Cerebellar nuclear complex (tissue), 1 donor: ENCODE results near the gene DNAJB11.

Experiments used
- DNase-seq, 2 experiments: peaks; one replicate each; lab custom pipeline; 2025; lab: John Stamatoyannopoulos, UW

Gene DNAJB11

DNA sequence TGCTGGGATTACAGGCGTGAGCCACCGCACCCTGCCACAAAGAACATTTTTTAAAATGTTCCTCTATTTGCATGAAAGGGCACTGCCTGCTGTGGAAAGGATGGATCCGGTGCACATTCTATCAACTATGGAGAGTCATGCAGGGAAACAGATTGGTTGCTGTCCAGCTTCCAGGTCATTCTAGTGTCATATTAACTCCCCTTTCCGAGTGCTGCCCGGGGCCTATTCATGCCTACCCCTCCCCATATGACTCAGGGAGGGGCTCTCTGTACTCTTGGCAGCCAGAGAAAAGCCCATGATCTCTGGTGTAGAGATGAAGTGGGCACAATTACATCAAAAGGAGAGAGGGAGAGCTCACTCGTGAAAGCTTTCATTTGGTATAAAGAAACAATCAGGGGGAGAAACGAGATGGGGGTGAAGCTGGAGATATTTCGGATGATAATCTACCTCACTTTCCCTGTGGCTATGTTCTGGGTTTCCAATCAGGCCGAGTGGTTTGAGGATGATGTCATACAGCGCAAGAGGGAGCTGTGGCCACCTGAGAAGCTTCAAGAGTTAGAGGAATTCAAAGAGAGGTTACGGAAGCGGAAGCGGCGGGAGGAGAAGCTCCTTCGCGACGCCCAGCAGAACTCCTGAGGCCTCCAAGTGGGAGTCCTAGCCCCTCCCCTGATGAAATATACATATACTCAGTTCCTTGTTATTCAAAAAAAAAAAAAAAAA, 26.2 kb downstream of the DNAJB11 start:
- no peak for DNase-seq

DNA sequence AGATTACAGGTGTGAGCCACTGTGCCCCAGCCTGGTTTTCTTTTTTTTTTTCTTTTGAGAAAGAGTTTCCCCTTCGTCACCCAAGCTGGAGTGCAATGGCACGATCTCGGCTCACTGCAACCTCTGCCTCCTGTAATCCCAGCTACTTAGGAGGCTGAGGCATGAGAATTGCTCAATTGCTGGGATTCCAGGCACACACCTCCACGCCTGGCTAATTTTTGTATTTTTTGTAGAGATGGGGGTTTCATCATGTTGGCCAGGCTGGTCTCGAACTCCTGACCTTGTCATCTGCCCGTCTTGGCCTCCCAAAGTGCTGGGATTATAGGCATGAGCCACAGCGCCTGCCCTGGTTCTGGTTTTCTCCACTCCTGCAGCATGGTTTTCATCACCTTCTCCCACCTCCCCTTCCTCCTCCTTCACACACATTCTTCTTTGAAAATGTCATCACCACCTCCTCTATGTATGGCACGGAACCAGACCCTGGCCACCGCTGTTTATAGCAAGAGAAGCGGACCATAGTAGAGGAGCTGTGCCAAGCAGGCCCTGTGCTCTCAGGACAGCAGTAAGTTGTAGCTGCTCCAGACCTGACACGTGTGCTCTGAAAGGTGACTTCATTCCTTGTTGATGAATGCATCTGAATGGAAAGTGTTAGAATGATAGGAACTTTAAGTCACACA, 27.7 kb downstream of the DNAJB11 start:
- no peak for DNase-seq

GRCh38 chr3:186598794-186599141, 28.2 kb downstream of the DNAJB11 start:
- DNase-seq: no peak

- no peak for DNase-seq
Measured at GRCh38 chr3:186599142-186599784, 28.7 kb downstream of the DNAJB11 start.

- no peak for DNase-seq
Measured at GRCh38 chr3:186599785-186600166, 29.3 kb downstream of the DNAJB11 start.

DNA sequence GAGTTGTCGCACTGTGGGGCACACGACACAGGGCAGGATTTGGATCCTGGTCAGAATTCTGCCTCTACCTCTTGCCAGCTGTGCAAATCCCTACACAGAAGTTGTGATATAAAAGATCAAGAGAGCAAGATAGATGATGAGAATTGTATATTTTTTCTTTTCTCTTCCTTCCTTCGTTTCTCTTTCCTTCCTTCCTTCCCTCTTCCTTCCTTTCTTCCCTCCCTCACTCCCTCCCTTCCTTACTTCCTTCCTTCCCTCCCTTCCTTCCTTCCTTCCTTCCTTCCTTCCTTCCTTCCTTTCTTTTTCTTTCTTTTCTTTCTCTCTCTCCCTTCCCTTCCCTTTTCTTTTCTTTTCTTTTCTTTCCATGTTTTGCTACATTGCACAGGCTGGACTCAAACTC, 30.4 kb downstream of the DNAJB11 start:
- no peak for DNase-seq

GRCh38 chr3:186603159-186603558, 32.6 kb downstream of the DNAJB11 start:
- no peak for DNase-seq

DNA sequence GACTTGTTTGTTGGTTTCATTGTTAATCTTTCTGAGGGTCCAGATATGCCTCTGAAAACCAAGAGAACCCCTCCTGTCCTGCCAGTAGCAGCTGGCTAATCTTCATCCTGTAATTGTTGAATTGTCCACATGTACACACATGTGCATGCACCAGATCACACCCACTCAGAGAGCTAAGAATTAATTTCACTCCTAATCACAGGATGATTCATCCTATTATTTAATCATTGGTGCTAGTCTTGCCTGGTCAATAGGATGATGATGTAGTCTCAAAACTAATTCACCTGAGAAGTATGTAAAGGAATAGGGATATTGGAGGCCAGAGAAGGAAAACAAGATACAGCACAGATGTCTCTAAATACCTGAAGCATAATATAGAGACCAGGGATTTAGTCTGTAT, 34.6 kb downstream of the DNAJB11 start:
- no peak for DNase-seq

GRCh38 chr3:186605561-186606545, 35.3 kb downstream of the DNAJB11 start:
- DNase-seq: no peak

GRCh38 chr3:186608624-186609215, 38.2 kb downstream of the DNAJB11 start:
- DNase-seq: no peak

DNA sequence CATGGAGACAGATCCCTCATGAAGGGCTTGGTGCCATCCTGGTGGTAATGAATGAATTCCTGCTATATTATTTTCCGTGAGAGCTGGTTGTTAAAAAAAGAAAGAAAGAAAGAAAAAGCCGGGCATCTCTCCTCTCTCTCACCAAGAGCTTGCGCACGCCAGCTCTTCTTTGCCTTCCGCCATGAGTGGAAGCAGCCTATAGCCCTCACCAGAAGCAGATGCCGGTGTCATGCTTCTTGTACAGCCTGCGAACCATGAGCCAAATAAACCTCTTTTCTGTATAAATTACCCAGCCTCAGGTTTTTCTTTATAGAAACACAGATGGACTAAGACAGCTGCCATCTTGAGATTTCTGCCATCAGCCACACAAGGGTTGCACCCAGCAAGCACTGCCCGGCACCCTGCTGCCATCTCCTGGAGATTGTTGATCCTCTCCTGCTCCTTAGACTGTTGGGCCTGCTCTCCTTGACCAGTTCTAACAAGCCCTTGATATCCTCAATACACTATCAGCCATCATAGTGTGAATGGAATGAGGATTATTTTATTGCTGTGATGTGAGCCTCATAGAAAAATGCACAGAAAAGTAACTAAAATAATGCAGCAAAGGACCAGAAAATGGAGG, 38.8 kb downstream of the DNAJB11 start:
- DNase-seq: no peak

DNA sequence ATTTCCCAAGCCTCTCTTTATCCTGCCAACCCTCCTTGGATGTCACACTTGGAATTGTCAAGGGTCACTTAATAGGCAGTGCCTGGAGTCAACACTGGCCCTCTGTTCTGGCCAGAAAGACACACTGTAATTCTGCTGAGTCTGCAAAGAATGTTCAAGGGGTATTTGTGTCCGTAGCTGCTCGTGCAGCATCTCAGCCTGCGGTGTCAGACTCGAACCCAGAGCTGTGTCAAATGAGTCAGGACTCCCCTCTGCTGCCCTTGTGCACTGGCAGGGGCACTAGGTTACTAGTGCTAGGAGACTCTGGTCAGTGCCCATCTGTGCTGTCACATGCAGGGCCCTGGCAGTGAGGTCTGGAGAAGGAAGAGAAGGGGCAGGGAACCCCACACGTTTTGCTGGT, 41.5 kb downstream of the DNAJB11 start:
- DNase-seq: no peak

- no peak for DNase-seq
Measured at GRCh38 chr3:186612721-186613636, 42.5 kb downstream of the DNAJB11 start, which contains the start of gene AHSG. Gene AHSG, plus strand, starts transcription at chr3:186613060. Its CDS starts 82 bp downstream, at chr3:186613142.

GRCh38 chr3:186613637-186614265, 43.2 kb downstream of the DNAJB11 start:
- no peak for DNase-seq

- DNase-seq: no peak
Measured at GRCh38 chr3:186614266-186614596, 43.7 kb downstream of the DNAJB11 start.

DNA sequence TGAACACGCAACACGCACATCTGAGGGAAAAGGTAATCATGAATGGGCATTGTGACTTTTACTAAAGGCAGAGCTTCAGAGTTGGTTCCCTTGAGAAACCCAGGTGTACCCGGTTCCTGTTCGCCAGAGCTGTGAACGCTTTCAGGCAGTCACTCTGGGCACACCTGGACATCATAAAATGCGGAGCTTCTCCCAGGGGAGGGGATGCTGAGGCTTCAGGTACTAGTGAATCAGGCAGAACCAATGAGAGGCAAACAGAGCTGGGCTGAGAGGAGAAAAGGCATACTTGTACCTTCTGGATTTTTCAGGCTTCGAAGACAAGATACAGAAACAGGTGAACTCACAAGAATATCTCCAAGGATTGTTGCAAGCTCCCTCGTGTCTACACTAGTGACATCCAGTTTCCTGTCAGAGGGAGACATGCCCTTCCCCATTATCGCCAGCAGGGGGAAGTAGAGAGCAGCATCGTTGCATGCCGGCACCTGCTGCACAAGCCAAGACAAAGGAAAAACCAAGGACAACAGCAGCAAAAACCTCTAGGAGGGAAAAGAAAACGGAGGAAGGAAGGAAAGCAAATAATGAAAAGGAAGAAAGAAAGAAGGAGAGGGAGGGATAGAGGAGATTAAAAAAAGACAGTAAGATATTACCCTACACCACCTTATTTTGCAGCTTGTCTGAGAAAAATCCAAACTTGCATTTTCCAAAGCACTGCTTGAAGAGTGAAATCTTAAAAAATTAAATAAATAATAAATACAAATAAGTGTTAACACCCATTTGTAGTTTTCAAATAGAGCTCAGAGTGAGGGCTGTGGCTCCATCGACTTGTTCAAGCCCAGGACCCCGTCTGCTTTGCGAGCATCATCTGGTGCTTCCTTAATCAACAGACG, 44.3 kb downstream of the DNAJB11 start:
- peak in 1 of 2 experiments; percentile 50 for DNase-seq

GRCh38 chr3:186616299-186616617, 45.7 kb downstream of the DNAJB11 start:
- no peak for DNase-seq

- no peak for DNase-seq
Measured at GRCh38 chr3:186617036-186617946, 46.8 kb downstream of the DNAJB11 start.
